Tibial artery (tissue), 4 donors: ENCODE results near the gene PRF1.

Experiments
- DNase-seq, 2 donors: peaks; one replicate each; pipeline ENCODE4 v3.0.0-alpha.2; 2019
- H3K27ac ChIP-seq, 2 donors: fragments of 200-600 bp; sonication (generic) in 1 of 2; 1 replicate in 1 of 2; 2 replicates in 1 of 2; pipeline ENCODE4 v1.5.1; 2018 to 2019; ENCODE audit warnings: mild to moderate bottlenecking in 1 of 2
- H3K27me3 ChIP-seq, 2 donors: fragments of 200-600 bp; sonication (generic) in 1 of 2; one replicate each; pipeline versions ENCODE4 v1.5.1 to v1.6.0; 2016 to 2019
- H3K36me3 ChIP-seq, 3 donors: fragments of 200-600 bp; sonication (generic) in 2 of 3; one replicate each; pipeline ENCODE4 v1.5.1; 2016 to 2019; ENCODE audit warnings: mild to moderate bottlenecking in 2 of 3
- H3K4me1 ChIP-seq, 4 donors: fragments of 200-600 bp; sonication (generic) in 2 of 4; 1 replicate in 3 of 4; 2 replicates in 1 of 4; pipeline ENCODE4 v1.5.1; 2016 to 2019
- H3K4me3 ChIP-seq, 2 donors: fragments of 200-600 bp; sonication (generic) in 1 of 2; 1 replicate in 1 of 2; 2 replicates in 1 of 2; pipeline ENCODE4 v1.5.1; 2018 to 2019; ENCODE audit warnings: mild to moderate bottlenecking in 2 of 2
- H3K9me3 ChIP-seq, 3 donors: fragments of 200-600 bp; sonication (generic) in 1 of 3; one replicate each; pipeline ENCODE4 v1.5.1; 2016 to 2019
- CTCF ChIP-seq, 2 experiments: fragments of 200-600 bp in 1 of 2; fragments of 450-650 bp in 1 of 2; IDR thresholded peaks; one replicate each; pipeline ENCODE4 v1.5.1; 2017 to 2019; ENCODE audit warnings: antibody characterized with exemption in 2 of 2, mild to moderate bottlenecking in 1 of 2, moderate library complexity in 1 of 2
- intact Hi-C: fragments of 100-400 bp; cut with DNase I; formaldehyde crosslinking; loops from one replicate; pipeline ENCODE4 v1.15.0; 2023; ENCODE audit warnings: low total_unique reads

PRF1 gene

DNA sequence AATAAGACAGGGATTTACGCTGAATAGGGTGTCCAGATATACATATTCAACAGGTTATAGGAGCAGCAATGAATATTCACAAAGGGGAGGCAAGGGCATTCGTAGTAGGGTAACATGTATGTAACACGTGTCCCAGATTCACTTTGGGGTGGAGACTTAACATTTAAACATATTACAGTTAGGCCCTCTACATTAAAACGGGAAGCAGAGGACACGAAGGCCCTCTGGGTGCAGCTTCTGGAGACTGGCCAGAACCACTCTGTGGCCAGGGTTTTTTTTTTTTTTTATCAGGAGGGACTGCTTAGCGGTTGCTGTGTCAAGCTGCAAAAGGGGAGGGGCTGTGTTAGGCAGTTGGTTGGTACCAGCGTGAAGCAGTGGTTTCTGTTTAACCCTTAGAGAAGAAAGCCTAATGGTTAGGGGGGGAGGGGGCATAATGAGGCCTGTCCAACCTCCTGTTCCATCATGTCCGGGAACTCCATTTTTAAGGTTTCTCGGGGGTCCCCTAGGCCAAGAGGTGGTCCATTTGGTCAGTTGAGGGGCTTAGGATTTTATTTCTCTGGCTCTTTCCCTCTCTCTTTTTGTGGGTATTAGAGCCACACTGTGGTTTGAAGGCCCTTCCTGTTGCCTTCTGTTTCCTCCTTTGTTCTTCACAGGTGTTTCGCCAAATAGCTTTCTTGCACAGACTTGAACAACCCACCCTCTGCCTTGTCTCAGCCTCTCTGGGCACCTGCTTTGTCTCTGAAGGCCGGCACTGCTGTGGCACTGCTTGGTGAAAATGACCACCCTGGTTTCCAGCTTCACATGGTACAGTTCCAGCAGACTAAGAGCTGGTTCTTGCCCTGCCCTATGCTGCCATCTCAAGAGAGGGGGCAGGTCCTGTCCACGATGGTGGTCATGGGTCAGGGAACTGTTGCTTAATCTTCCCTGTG, 26.4 kb downstream of the PRF1 start:
- no peak for TF ChIP-seq CTCF (IDR thresholded peaks at IDR 0.05)
- Histone ChIP-seq H3K9me3 (no peaks in the 10 kb centered on the region), H3K27ac (no peak overlapping the region), H3K27me3 (no peaks in the 10 kb centered on the region), H3K36me3 (no peaks in the 10 kb centered on the region), H3K4me3 (no peak overlapping the region), H3K4me1 (peaks cover 0 to 14% (median 8%) of the 10 kb centered on the region in 4 donors)
- intact Hi-C loops = no loop called here
- peak; percentile 44 to 67 for DNase-seq

DNA sequence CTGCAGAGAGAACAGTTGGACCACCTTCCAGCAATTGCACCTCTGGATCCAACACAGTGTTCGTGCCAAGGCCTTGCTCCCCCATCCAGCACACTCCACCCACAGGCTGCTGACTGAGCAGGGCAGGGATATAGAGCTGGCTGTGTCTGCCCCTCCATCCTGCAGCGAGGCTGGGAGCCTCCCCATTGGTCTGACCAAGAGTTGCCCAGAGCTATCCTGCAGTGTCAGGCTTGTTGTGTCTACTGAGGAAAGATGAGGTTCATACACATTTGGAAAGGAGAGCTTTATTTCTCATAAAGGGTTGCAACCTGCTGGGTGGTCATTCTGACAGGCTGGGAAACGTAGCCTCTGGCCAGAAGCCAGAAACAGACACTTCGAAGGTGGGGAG, 27.1 kb downstream of the PRF1 start:
- H3K27ac ChIP-seq = no peak overlapping the region
- peaks cover 0 to 14% (median 8%) of the 10 kb centered on the region in 4 donors for H3K4me1 ChIP-seq
- no peaks in the 10 kb centered on the region for H3K27me3 ChIP-seq
- intact Hi-C loops = no loop called here
- H3K9me3 ChIP-seq = no peaks in the 10 kb centered on the region
- H3K36me3 ChIP-seq = no peaks in the 10 kb centered on the region
- peak in 1 of 2 donors; percentile 53 for DNase-seq
- no peak overlapping the region for H3K4me3 ChIP-seq
- no peak for TF ChIP-seq CTCF (IDR thresholded peaks at IDR 0.05)

DNA sequence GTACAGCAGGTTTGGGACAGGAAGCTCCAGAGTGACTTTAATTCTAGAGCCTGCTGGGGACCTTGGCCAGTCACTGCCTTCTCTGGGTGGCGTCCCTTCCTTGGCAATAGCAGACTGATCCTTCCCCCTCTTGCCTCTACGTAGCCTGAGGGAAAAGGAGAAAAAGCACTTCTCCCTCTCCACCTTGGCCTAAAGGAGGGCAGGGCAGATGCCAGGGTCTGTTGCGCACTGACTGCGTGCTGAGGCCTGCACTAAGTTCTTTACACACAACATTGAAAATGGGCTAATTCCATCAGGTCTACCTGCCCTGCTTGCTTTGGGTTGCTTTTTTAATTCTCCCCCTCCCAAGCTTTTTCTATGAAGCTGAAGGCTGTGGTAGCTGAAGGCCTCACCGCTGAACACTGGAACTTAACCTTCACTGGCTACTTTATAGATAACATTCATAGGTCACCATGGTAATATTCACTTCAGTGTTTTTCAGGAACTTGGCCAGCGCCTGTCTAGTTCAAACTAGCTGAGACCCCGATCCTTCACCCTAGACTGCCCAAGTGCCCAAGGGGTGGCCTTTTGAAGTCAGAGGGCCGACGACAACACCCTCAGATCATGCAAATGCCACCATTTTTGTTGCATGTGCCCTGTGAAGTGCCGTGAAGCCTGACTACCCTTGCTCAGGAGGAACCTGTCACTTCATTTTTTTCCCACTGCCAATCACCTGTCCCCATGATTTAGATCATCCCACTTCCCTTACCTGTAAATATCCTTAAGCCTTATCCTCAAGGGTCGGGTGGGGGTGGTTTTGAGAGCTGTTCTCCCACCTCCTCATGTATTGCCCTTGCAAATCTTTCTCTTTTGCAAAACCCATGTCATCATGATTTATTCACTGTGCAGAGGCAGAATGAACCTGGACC, 28.7 kb downstream of the PRF1 start:
- H3K9me3 ChIP-seq = no peaks in the 10 kb centered on the region
- peaks cover 0 to 14% (median 8%) of the 10 kb centered on the region in 4 donors for H3K4me1 ChIP-seq
- no peak overlapping the region for H3K27ac ChIP-seq
- TF ChIP-seq CTCF (IDR thresholded peaks at IDR 0.05) = no peak
- intact Hi-C loops = no loop called here
- H3K27me3 ChIP-seq = no peaks in the 10 kb centered on the region
- DNase-seq = peak in 1 of 2 donors; percentile 33
- no peak overlapping the region for H3K4me3 ChIP-seq
- peaks cover 0 to under 1% (median 0%) of the 10 kb centered on the region in 3 donors for H3K36me3 ChIP-seq

GRCh38 chr10:70571636-70572439, 30.7 kb downstream of the PRF1 start:
- peak in 1 of 2 donors; percentile 41 for DNase-seq

More at GRCh38 chr10:70571636-70572439, 30.7 kb downstream of the PRF1 start:
- intact Hi-C loops = no loop called here
- H3K9me3 ChIP-seq = no peaks in the 10 kb centered on the region
- peaks cover 0 to 12% (median 0%) of the 10 kb centered on the region in 3 donors for H3K36me3 ChIP-seq
- H3K27me3 ChIP-seq = no peaks in the 10 kb centered on the region
- no peak overlapping the region for H3K27ac ChIP-seq
- peaks cover 0 to 14% (median 8%) of the 10 kb centered on the region in 4 donors for H3K4me1 ChIP-seq
- H3K4me3 ChIP-seq = no peak overlapping the region
- no peak for TF ChIP-seq CTCF (IDR thresholded peaks at IDR 0.05)
